Fibroblast of the aortic adventitia (primary cell): ENCODE measurements around the gene ASTN1. TPM values are rescaled to one million over a fixed set of nuclear protein-coding genes. Genes with fewer than 3 reads are reported as not detected.

ENCODE experiments used
- DNase-seq: peaks from one replicate; pipeline ENCODE4 v3.0.0-alpha.2; 2010; ENCODE audit warnings: low read depth
- H3K4me3 ChIP-seq: 2 replicates; pipeline ENCODE4 v1.5.1; 2011; ENCODE audit warnings: low read depth, mild to moderate bottlenecking, control low read depth, low read length, moderate library complexity
- small RNA-seq: library from RNA; depleted of rRNA; stranded (forward); fragments of <200 nt; gene quantifications from one replicate; pipeline ENCODE3, GENCODE V24; 2012
- total RNA-seq: library from RNA; depleted of rRNA; stranded (reverse); fragments of >200 nt; gene quantifications from 2 replicates; pipeline ENCODE4 v1.2.3, GENCODE V29; 2012; ENCODE audit warnings: low replicate concordance
- TF ChIP-seq, protein P1 (sequence below): IDR thresholded peaks from 2 replicates; pipeline ENCODE4 v1.5.1; 2011; ENCODE audit warnings: mild to moderate bottlenecking, low read length, control low read depth, inconsistent platforms; ENCODE audit not compliant: insufficient read depth

ASTN1 gene
- total RNA-seq, 1 donor = under 0.01 TPM

DNA sequence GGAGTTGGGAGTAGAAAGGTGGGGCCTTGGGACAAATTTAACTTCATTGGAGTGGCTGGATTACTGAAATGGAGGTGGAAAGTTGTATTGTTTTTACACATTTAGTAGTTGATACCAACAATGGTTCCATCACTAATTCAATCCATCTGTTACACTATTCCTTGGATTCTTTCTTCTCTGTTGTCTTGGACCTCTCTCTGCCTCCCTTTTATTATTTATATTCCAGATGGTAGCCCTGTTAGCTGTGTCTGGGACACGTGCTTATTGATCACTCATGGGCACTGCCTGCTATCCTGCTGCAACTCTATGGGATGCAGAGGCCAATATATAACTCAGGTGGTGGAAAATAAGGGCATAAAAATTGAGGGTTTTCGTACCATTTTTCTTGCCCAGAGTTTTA is 355.2 kb downstream of the ASTN1 start:
- no peak overlapping the region for H3K4me3 ChIP-seq
- DNase-seq = no peak
- TF ChIP-seq, protein P1, sequence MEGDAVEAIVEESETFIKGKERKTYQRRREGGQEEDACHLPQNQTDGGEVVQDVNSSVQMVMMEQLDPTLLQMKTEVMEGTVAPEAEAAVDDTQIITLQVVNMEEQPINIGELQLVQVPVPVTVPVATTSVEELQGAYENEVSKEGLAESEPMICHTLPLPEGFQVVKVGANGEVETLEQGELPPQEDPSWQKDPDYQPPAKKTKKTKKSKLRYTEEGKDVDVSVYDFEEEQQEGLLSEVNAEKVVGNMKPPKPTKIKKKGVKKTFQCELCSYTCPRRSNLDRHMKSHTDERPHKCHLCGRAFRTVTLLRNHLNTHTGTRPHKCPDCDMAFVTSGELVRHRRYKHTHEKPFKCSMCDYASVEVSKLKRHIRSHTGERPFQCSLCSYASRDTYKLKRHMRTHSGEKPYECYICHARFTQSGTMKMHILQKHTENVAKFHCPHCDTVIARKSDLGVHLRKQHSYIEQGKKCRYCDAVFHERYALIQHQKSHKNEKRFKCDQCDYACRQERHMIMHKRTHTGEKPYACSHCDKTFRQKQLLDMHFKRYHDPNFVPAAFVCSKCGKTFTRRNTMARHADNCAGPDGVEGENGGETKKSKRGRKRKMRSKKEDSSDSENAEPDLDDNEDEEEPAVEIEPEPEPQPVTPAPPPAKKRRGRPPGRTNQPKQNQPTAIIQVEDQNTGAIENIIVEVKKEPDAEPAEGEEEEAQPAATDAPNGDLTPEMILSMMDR = no peak

Small RNAs within 50 kb of the gene (small RNA-seq; reads per million reads assigned to genes)
- gene MIR488 = not detected

Other genes with a start within 250 kb of the ASTN1 start
- 0.08 TPM in 1 of 2 replicates, not detected in the other for gene BRINP2, start 6.2 kb upstream of the ASTN1 start, total RNA-seq